H1 (cell line): ENCODE data around the gene UBE2E2. TPM values are rescaled to one million over a fixed set of nuclear protein-coding genes. Genes with fewer than 3 reads are reported as not detected.

ENCODE experiments used
- FOSL1 ChIP-seq: IDR thresholded peaks from 2 replicates; pipeline ENCODE4 v1.6.1; 2011; ENCODE audit warnings: mild to moderate bottlenecking, low read depth, low read length, moderate library complexity; ENCODE audit not compliant: insufficient read depth
- KDM4A ChIP-seq: IDR thresholded peaks from one replicate; pipeline ENCODE4 v1.7.1; 2012; ENCODE audit warnings: low read depth, mild to moderate bottlenecking, moderate library complexity, low read length, inconsistent platforms; ENCODE audit not compliant: severe bottlenecking
- POLR2AphosphoS5 ChIP-seq: IDR thresholded peaks from 2 replicates; pipeline ENCODE4 v1.6.1; 2011; ENCODE audit warnings: low read depth, low read length
- polyA plus RNA-seq, 7 experiments: library from polyadenylated mRNA; depleted of rRNA in 3 of 7; stranded (reverse) in 5 of 7; unstranded in 2 of 7; fragments of >200 nt in 5 of 7; fragments of 200-250 nt in 2 of 7; gene quantifications; 1 replicate in 5 of 7; 2 replicates in 1 of 7; 4 replicates in 1 of 7; pipeline versions ENCODE4 v1.2.1 to v1.2.3, GENCODE V29; 2011 to 2013; ENCODE audit warnings: missing spikeins in 2 of 7, mixed read lengths in 2 of 7
- total RNA-seq: library from RNA; stranded (reverse); fragmentation: NEBNext Ultra II Directional; extraction: Animal tissue kit (Norgen Biotek cat#: 25700); gene quantifications from 2 replicates; pipeline ENCODE4 v1.2.1, GENCODE V29; 2021

UBE2E2 gene
- total and polyA plus RNA-seq, 2 of the 8 experiments (the other 6 are each of a cell fraction or from before 2014, with no cell fraction given): 57.6 to 70.6 TPM

DNA sequence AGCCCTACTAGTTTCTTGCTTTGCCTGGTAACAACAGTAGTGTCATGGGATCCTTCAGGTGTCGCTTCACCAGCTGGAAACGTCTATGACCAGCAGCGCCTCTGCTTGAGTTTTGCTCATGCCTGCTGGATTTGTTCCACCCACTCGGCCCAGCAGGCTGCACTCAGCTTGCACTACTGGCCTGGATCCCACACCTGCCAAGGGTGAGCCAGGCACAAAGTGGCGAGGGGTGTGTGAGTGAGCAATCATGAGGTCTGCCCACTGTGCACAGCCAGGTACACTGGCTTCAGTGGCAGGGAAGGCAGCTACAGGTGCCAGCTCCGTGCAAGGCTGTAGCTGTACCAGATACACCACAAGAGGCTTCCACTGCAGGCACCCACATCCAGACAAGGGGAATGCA, 282.8 kb downstream of the UBE2E2 start (continued):
- TF ChIP-seq KDM4A (no peak), POLR2AphosphoS5 (no peak), FOSL1 (no peak)
